Keratinocyte (primary cell): Measurements from ENCODE around the gene SLC25A24.

Source experiments
- CTCF ChIP-seq, 3 experiments: IDR thresholded peaks in 1 of 3; conservative IDR thresholded peaks in 1 of 3; optimal IDR thresholded peaks in 1 of 3; 2 replicates in 2 of 3; 3 replicates in 1 of 3; pipeline versions ENCODE3 to v1.5.1; 2011; ENCODE audit warnings: low read length in 3 of 3, mild to moderate bottlenecking in 3 of 3, moderate library complexity in 2 of 3, control low read depth in 1 of 3, inconsistent platforms in 1 of 3; ENCODE audit not compliant: insufficient read depth in 2 of 3; ENCODE audit errors: extremely low read depth in 1 of 3
- EZH2 ChIP-seq: IDR thresholded peaks from one replicate; pipeline ENCODE4 v1.6.1; 2012; ENCODE audit warnings: inconsistent platforms, mild to moderate bottlenecking, low read length, moderate library complexity

GRCh38 chr1:108141621-108142020 is 58.5 kb downstream of the SLC25A24 start:
- TF ChIP-seq CTCF (optimal IDR thresholded peaks at IDR 0.05 in 1 of 3, IDR thresholded peaks at IDR 0.05 in 1 of 3, conservative IDR thresholded peaks at IDR 0.05 in 1 of 3; ENCODE audit: extremely low read depth in 1 of 3, insufficient read depth in 2 of 3, low read length in 3 of 3), result no peak
- no peak for TF ChIP-seq EZH2
